Fibroblast of the aortic adventitia (primary cell): ENCODE results near the gene CABLES1. TPM values are rescaled to one million over a fixed set of nuclear protein-coding genes. Genes with fewer than 3 reads are reported as not detected.

Experiments
- DNase-seq: peaks from one replicate; pipeline ENCODE4 v3.0.0-alpha.2; 2010; ENCODE audit warnings: low read depth
- H3K4me3 ChIP-seq: 2 replicates; pipeline ENCODE4 v1.5.1; 2011; ENCODE audit warnings: low read depth, mild to moderate bottlenecking, control low read depth, low read length, moderate library complexity
- total RNA-seq: library from RNA; depleted of rRNA; stranded (reverse); fragments of >200 nt; gene quantifications from 2 replicates; pipeline ENCODE4 v1.2.3, GENCODE V29; 2012; ENCODE audit warnings: low replicate concordance
- TF ChIP-seq, protein P1 (sequence below): IDR thresholded peaks from 2 replicates; pipeline ENCODE4 v1.5.1; 2011; ENCODE audit warnings: mild to moderate bottlenecking, low read length, control low read depth, inconsistent platforms; ENCODE audit not compliant: insufficient read depth

Gene CABLES1
- total RNA-seq, 1 donor, result 7.4 TPM

DNA sequence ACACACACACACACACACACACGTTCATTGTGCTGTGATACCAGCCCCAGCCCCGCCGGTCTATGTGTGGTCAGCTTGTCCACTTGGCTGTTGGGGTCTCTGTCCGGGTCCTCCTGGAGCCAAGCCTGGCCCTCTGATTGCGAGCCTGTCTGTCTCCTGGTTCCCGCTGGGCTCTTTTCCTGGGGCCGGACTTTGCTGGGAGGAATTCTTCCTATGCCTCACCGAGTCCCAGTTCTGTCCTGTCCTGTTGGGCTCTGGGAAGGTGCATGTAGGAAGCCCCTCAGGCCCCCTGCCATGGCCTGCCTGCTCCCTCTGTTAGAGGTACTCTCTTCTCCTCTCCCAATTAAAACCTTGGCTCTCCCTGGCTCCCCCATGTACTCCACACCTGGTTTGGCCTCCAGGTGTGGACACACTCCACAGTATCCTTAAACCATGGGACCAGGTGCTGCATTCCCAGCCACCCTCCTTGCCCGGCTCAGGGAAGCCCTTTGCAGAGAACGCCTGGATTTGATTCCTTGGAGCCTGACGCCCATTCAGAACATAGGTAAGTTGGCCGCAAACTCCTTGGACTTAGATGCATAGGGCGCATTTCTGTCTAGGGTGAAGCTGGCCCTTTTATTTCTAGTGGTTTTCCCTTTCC lies 42.3 kb downstream of the CABLES1 start:
- H3K4me3 ChIP-seq, result no peak overlapping the region
- TF ChIP-seq, protein P1, sequence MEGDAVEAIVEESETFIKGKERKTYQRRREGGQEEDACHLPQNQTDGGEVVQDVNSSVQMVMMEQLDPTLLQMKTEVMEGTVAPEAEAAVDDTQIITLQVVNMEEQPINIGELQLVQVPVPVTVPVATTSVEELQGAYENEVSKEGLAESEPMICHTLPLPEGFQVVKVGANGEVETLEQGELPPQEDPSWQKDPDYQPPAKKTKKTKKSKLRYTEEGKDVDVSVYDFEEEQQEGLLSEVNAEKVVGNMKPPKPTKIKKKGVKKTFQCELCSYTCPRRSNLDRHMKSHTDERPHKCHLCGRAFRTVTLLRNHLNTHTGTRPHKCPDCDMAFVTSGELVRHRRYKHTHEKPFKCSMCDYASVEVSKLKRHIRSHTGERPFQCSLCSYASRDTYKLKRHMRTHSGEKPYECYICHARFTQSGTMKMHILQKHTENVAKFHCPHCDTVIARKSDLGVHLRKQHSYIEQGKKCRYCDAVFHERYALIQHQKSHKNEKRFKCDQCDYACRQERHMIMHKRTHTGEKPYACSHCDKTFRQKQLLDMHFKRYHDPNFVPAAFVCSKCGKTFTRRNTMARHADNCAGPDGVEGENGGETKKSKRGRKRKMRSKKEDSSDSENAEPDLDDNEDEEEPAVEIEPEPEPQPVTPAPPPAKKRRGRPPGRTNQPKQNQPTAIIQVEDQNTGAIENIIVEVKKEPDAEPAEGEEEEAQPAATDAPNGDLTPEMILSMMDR, result no peak
- DNase-seq, result no peak

DNA sequence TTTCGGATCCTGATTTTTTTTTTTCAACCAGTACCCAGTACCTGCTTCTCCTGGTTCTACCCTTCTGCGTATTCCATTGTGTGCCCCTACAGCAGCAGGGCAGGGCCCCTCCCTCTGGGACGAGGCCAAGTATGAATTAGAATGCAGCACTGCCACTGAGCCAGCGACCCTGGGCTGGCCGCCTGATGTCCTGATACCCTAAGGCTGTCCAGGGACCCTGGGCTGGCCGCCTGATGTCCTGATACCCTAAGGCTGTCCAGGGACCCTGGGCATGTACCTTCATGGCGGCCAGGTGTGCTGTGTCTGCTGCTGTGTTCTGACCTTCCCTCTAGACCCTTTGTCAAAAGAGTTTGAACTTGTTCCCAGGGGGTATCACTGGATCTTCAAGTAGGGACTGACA lies 42.9 kb downstream of the CABLES1 start:
- DNase-seq, result no peak
- no peak overlapping the region for H3K4me3 ChIP-seq
- TF ChIP-seq, protein P1, result no peak

GRCh38 chr18:23178661-23179081 lies 43.4 kb downstream of the CABLES1 start:
- H3K4me3 ChIP-seq, result no peak overlapping the region
- no peak for DNase-seq
- TF ChIP-seq, protein P1, result no peak

GRCh38 chr18:23179416-23179815 lies 44.1 kb downstream of the CABLES1 start:
- no peak overlapping the region for H3K4me3 ChIP-seq
- no peak for DNase-seq
- TF ChIP-seq, protein P1, result no peak

GRCh38 chr18:23181547-23181946 lies 46.3 kb downstream of the CABLES1 start:
- DNase-seq, result no peak
- no peak overlapping the region for H3K4me3 ChIP-seq
- TF ChIP-seq, protein P1, result no peak

GRCh38 chr18:23182606-23183005 lies 47.3 kb downstream of the CABLES1 start:
- TF ChIP-seq, protein P1, result no peak
- no peak for DNase-seq
- H3K4me3 ChIP-seq, result no peak overlapping the region
